Neural cell (in vitro differentiated cells): ENCODE results near the gene USP2. TPM values are rescaled to one million over a fixed set of nuclear protein-coding genes. Genes with fewer than 3 reads are reported as not detected.

Source experiments
- H2AFZ ChIP-seq: fragments of 200-600, 300-800 bp; sonication (generic), shearing (Covaris generic); 2 replicates; pipeline ENCODE4 v1.6.0; 2014; ENCODE audit warnings: low read depth, mild to moderate bottlenecking, antibody characterized with exemption, low read length, moderate library complexity
- H3F3A ChIP-seq: fragments of 200-600 bp; shearing (Covaris generic); 2 replicates; pipeline ENCODE4 v1.6.1; 2016; ENCODE audit warnings: mild to moderate bottlenecking, moderate library complexity, mixed read lengths, antibody characterized with exemption, low read length; ENCODE audit not compliant: insufficient read depth, poor library complexity, severe bottlenecking
- H3K27ac ChIP-seq: fragments of 200-600, 300-800 bp; sonication (generic), shearing (Covaris generic); 2 replicates; pipeline ENCODE4 v1.5.1; 2014; ENCODE audit warnings: mild to moderate bottlenecking, low read length, moderate library complexity
- H3K27me3 ChIP-seq: fragments of 300-800, 200-600 bp; sonication (generic), shearing (Covaris generic); 2 replicates; pipeline ENCODE4 v1.6.0; 2014; ENCODE audit warnings: mild to moderate bottlenecking, low read depth, low read length, moderate library complexity; ENCODE audit not compliant: insufficient read depth
- H3K36me3 ChIP-seq: fragments of 300-800, 200-600 bp; sonication (generic), shearing (Covaris generic); 2 replicates; pipeline ENCODE4 v1.5.1; 2014; ENCODE audit warnings: mild to moderate bottlenecking, antibody characterized with exemption, low read length, moderate library complexity; ENCODE audit not compliant: insufficient read depth
- H3K4me2 ChIP-seq: fragments of 300-800, 200-600 bp; sonication (generic), shearing (Covaris generic); 2 replicates; pipeline ENCODE4 v1.6.0; 2014; ENCODE audit warnings: mild to moderate bottlenecking, low read length
- H3K4me3 ChIP-seq: fragments of 300-800, 200-600 bp; sonication (generic), shearing (Covaris generic); 2 replicates; pipeline ENCODE4 v1.5.1; 2014; ENCODE audit warnings: mild to moderate bottlenecking, low read length, moderate library complexity
- H3K79me2 ChIP-seq: fragments of 200-600 bp; shearing (Covaris generic); replicated peaks from 2 replicates; pipeline ENCODE4 v1.6.0; 2014; ENCODE audit warnings: mild to moderate bottlenecking, low read length, moderate library complexity; ENCODE audit not compliant: insufficient read depth
- H3K9ac ChIP-seq: fragments of 300-800, 200-600 bp; sonication (generic), shearing (Covaris generic); 2 replicates; pipeline ENCODE4 v1.6.1; 2016; ENCODE audit warnings: mild to moderate bottlenecking, low read length, mixed read lengths
- H3K9me2 ChIP-seq: fragments of 200-600 bp; shearing (Covaris generic); 2 replicates; pipeline ENCODE4 v1.6.1; 2016; ENCODE audit warnings: mild to moderate bottlenecking, low read length, mixed read lengths; ENCODE audit not compliant: insufficient read depth
- H3K9me3 ChIP-seq: fragments of 200-600, 300-800 bp; sonication (generic), shearing (Covaris generic); 2 replicates; pipeline ENCODE4 v1.6.1; 2016; ENCODE audit warnings: mild to moderate bottlenecking, mixed run types, low read length, moderate library complexity, mixed read lengths
- H4K20me1 ChIP-seq: fragments of 200-600 bp; shearing (Covaris generic); 2 replicates; pipeline ENCODE4 v1.6.1; 2016; ENCODE audit warnings: mild to moderate bottlenecking, mixed run types; ENCODE audit not compliant: insufficient read depth
- CTCF ChIP-seq: fragments of 450-650 bp; IDR thresholded peaks from 2 replicates; pipeline ENCODE4 v1.5.1; 2014; ENCODE audit warnings: antibody characterized with exemption, mild to moderate bottlenecking, moderate library complexity; ENCODE audit not compliant: poor library complexity, severe bottlenecking
- EP300 ChIP-seq: fragments of 450-650 bp; conservative IDR thresholded peaks from 2 replicates; pipeline ENCODE4 v1.6.1; 2014; ENCODE audit warnings: antibody characterized with exemption, mild to moderate bottlenecking, moderate library complexity; ENCODE audit not compliant: poor library complexity, severe bottlenecking
- EZH2 ChIP-seq: fragments of 200-600, 300-800 bp; shearing (Covaris generic), sonication (generic); IDR thresholded peaks from 2 replicates; pipeline ENCODE4 v1.6.1; 2014; ENCODE audit warnings: antibody characterized with exemption, low read length, borderline replicate concordance, mild to moderate bottlenecking; ENCODE audit not compliant: insufficient read depth, poor library complexity, severe bottlenecking
- MXI1 ChIP-seq: fragments of 450-650 bp; conservative IDR thresholded peaks from 2 replicates; pipeline ENCODE4 v1.6.1; 2014; ENCODE audit warnings: antibody characterized with exemption, mild to moderate bottlenecking; ENCODE audit not compliant: poor library complexity, severe bottlenecking
- POLR2AphosphoS5 ChIP-seq: IDR thresholded peaks from 2 replicates; pipeline ENCODE4 v1.6.1; 2012
- RAD21 ChIP-seq: fragments of 450-650 bp; conservative IDR thresholded peaks from 2 replicates; pipeline ENCODE4 v1.6.1; 2014; ENCODE audit warnings: antibody characterized with exemption, mild to moderate bottlenecking, moderate library complexity
- REST ChIP-seq: IDR thresholded peaks from 2 replicates; pipeline ENCODE4 v1.6.1; 2012; ENCODE audit warnings: borderline replicate concordance
- SMC3 ChIP-seq: fragments of 450-650 bp; conservative IDR thresholded peaks from 2 replicates; pipeline ENCODE4 v1.6.1; 2014; ENCODE audit warnings: antibody characterized with exemption, mild to moderate bottlenecking, moderate library complexity; ENCODE audit not compliant: poor library complexity
- TAF1 ChIP-seq: IDR thresholded peaks from 2 replicates; pipeline ENCODE4 v1.6.1; 2012; ENCODE audit warnings: low read depth
- polyA plus RNA-seq: library from polyadenylated mRNA; depleted of rRNA; stranded (reverse); fragments of >200 nt; gene quantifications from 2 replicates; pipeline ENCODE4 v1.2.3, GENCODE V29; 2014

The USP2 gene
- polyA plus RNA-seq, 1 donor from 2014 or later = 0.59 TPM

- Histone ChIP-seq H3K79me2 (no peaks in the 10 kb centered on the region), H2AFZ (no peak overlapping the region), H3K9me2 (no peaks in the 10 kb centered on the region), H3F3A (no peaks in the 10 kb centered on the region), H4K20me1 (no peaks in the 10 kb centered on the region), H3K9ac (no peak overlapping the region), H3K4me2 (no peak overlapping the region), H3K27me3 (peaks cover 13% of the 10 kb centered on the region), H3K36me3 (no peaks in the 10 kb centered on the region), H3K9me3 (no peaks in the 10 kb centered on the region), H3K27ac (no peak overlapping the region), H3K4me3 (no peak overlapping the region)
- TF ChIP-seq REST (no peak), RAD21 (no peak), POLR2AphosphoS5 (no peak), MXI1 (no peak), EP300 (no peak), EZH2 (no peak), TAF1 (no peak), CTCF (no peak), SMC3 (no peak)
These were observed 13.1 kb downstream of the USP2 start for GRCh38 chr11:119368121-119369034.

- Histone ChIP-seq H3K27ac (no peak overlapping the region), H3K9me3 (no peaks in the 10 kb centered on the region), H3F3A (no peaks in the 10 kb centered on the region), H2AFZ (no peak overlapping the region), H4K20me1 (no peaks in the 10 kb centered on the region), H3K9ac (no peak overlapping the region), H3K79me2 (no peaks in the 10 kb centered on the region), H3K27me3 (peaks cover 13% of the 10 kb centered on the region), H3K9me2 (no peaks in the 10 kb centered on the region), H3K36me3 (no peaks in the 10 kb centered on the region), H3K4me3 (no peak overlapping the region), H3K4me2 (no peak overlapping the region)
- TF ChIP-seq RAD21 (no peak), EZH2 (no peak), CTCF (no peak)
These were observed 13.8 kb downstream of the USP2 start for GRCh38 chr11:119367661-119368120.
